CD8-positive, alpha-beta memory T cell (primary cell): Measurements from ENCODE around the gene SYNGR1. TPM values are rescaled to one million over a fixed set of nuclear protein-coding genes. Genes with fewer than 3 reads are reported as not detected.

Source experiments
- CTCF ChIA-PET: fragments of 350-600 bp; sonication (Branson Sonifier 250); formaldehyde crosslinking; loops from one replicate; lab custom pipeline; 2021; ENCODE audit warnings: antibody characterized with exemption; lab: Charles Lee
- POLR2A ChIA-PET: fragments of 350-600 bp; sonication (Branson Sonifier 250); formaldehyde crosslinking; loops from one replicate; lab custom pipeline; 2021; ENCODE audit warnings: antibody characterized with exemption; lab: Charles Lee
- DNase-seq, 5 donors: peaks; one replicate each; pipeline versions ENCODE4 v3.0.0 to v3.0.0-alpha.2; 2020 to 2022; ENCODE audit warnings: mixed read lengths in 1 of 5
- H3K27ac ChIP-seq: one replicate; pipeline ENCODE4 v1.7.0; 2013; ENCODE audit warnings: low read depth, mild to moderate bottlenecking, low read length, moderate library complexity
- H3K27me3 ChIP-seq: 2 replicates; pipeline ENCODE4 v1.7.0; 2013; ENCODE audit warnings: low read length, mild to moderate bottlenecking; ENCODE audit not compliant: insufficient read depth, poor library complexity, severe bottlenecking
- H3K36me3 ChIP-seq: 2 replicates; pipeline ENCODE4 v1.7.0; 2013; ENCODE audit warnings: mild to moderate bottlenecking, low read length, moderate library complexity; ENCODE audit not compliant: insufficient read depth
- H3K4me1 ChIP-seq: 2 replicates; pipeline ENCODE4 v1.7.0; 2013; ENCODE audit warnings: mild to moderate bottlenecking, low read length, moderate library complexity; ENCODE audit not compliant: insufficient read depth
- H3K4me3 ChIP-seq: 2 replicates; pipeline ENCODE4 v1.7.0; 2013; ENCODE audit warnings: mild to moderate bottlenecking, low read length
- H3K9me3 ChIP-seq: 2 replicates; pipeline ENCODE4 v1.7.0; 2013; ENCODE audit warnings: mild to moderate bottlenecking, low read length
- H3K27ac Mint-ChIP-seq, 8 donors: one replicate each; pipeline ENCODE4 v1.8.0; 2020 to 2021; ENCODE audit warnings: mixed read lengths in 8 of 8, mild to moderate bottlenecking in 6 of 8, inconsistent platforms in 3 of 8, moderate library complexity in 3 of 8
- H3K27me3 Mint-ChIP-seq, 2 donors: one replicate each; pipeline ENCODE4 v1.8.0; 2020 to 2021; ENCODE audit warnings: mixed read lengths in 2 of 2, mild to moderate bottlenecking in 1 of 2, moderate library complexity in 1 of 2
- H3K36me3 Mint-ChIP-seq, 3 donors: one replicate each; pipeline ENCODE4 v1.8.0; 2020 to 2021; ENCODE audit warnings: mixed read lengths in 3 of 3, inconsistent platforms in 1 of 3, mild to moderate bottlenecking in 1 of 3
- H3K4me1 Mint-ChIP-seq, 3 donors: one replicate each; pipeline ENCODE4 v1.8.0; 2020 to 2021; ENCODE audit warnings: mixed read lengths in 3 of 3, inconsistent platforms in 1 of 3, mild to moderate bottlenecking in 1 of 3
- H3K4me3 Mint-ChIP-seq, 7 donors: one replicate each; pipeline ENCODE4 v1.8.0; 2020 to 2021; ENCODE audit warnings: mixed read lengths in 7 of 7, mild to moderate bottlenecking in 6 of 7, moderate library complexity in 4 of 7, inconsistent platforms in 2 of 7
- H3K9me3 Mint-ChIP-seq, 5 donors: one replicate each; pipeline ENCODE4 v1.8.0; 2020 to 2022; ENCODE audit warnings: mixed read lengths in 5 of 5, mild to moderate bottlenecking in 3 of 5, moderate library complexity in 2 of 5, inconsistent platforms in 1 of 5
- polyA plus RNA-seq: library from polyadenylated mRNA; unstranded; fragments of 300-500 nt; fragmentation: Illumina TruSeq; gene quantifications from one replicate; pipeline ENCODE4 v1.2.3, GENCODE V29; 2021
- total RNA-seq, 2 experiments: library from RNA; stranded (reverse); gene quantifications; one replicate each; pipeline ENCODE4 v1.2.3, GENCODE V29; 2021

The SYNGR1 gene, protein sequence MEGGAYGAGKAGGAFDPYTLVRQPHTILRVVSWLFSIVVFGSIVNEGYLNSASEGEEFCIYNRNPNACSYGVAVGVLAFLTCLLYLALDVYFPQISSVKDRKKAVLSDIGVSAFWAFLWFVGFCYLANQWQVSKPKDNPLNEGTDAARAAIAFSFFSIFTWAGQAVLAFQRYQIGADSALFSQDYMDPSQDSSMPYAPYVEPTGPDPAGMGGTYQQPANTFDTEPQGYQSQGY
- 1 to 10 TPM; 2.4 to 2.9 TPM for total RNA-seq
- polyA plus RNA-seq, result 10.1 TPM

DNA sequence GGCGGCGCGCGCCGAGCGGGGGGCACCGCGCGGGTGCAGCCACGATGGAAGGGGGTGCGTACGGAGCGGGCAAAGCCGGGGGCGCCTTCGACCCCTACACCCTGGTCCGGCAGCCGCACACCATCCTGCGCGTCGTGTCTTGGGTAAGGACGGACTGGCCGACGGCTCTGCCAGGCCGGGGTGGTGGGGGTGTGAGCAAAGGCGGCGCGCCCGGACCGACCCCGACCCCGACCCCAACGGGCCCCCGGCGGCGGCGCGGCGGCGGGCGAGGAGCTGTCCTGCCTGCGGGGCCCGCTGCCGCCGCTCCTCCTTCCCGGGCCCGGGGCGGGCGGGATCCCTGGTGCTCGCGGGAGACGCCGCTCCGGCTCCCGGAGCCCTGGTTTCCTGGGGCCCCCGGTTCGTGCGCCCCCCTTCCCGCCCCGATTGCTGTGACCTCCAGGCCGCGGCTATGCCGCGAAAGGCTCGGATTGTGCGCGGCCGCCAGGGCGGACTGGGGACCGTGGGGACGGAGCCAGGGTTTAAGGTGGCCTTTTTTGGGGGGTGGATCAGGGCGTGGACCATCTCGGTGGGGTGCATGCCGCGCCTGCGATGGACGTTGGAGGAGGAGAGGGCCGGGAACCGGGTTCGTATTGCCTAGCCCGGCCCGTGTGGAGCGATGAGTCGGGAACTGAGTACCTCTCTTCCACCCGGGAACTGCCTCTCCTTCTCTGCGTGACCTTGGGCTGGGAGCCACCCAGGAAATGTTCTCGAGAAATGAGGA, at the start of gene SYNGR1:
TSS of gene SYNGR1 (plus strand) at position 25 of the 760 bp plus-strand sequence. CDS start at position 45, 20 bp downstream.
- POLR2A ChIA-PET, result interaction anchor here (0.9 kb wide), 1 partner anchor 30 kb away, joined by 3 read pairs; the partner anchor contains the start of gene RPL3
- H3K27me3 Mint-ChIP-seq, result peaks cover 20 to 30% of the 10 kb centered on the region in 2 donors
- peak within 1 kb of the TSS; percentile 42 for H3K4me3 ChIP-seq
- DNase-seq, result no peak
- no peaks in the 10 kb centered on the region for H3K36me3 ChIP-seq
- peaks cover 4 to 39% (median 15%) of the 10 kb centered on the region in 3 donors for H3K4me1 Mint-ChIP-seq
- H3K36me3 Mint-ChIP-seq, result peaks cover 0 to 2% (median 0%) of the 10 kb centered on the region in 3 donors
- peaks cover 6% of the 10 kb centered on the region for H3K4me1 ChIP-seq
- H3K27me3 ChIP-seq, result peaks cover 11% of the 10 kb centered on the region
- CTCF ChIA-PET, result interaction anchor here (1.0 kb wide), 1 partner anchor 49 kb away, joined by 3 read pairs; no protein-coding TSS in a partner anchor
- H3K4me3 Mint-ChIP-seq, result peak within 1 kb of the TSS; percentile 25 to 87 (median 82)
- H3K27ac ChIP-seq, result peak within 1 kb of the TSS; percentile 22
- no peaks in the 10 kb centered on the region for H3K9me3 Mint-ChIP-seq
- H3K9me3 ChIP-seq, result no peaks in the 10 kb centered on the region
- peak within 1 kb of the TSS in 5 of 8 donors; percentile 71 to 85 (median 77) for H3K27ac Mint-ChIP-seq

DNA sequence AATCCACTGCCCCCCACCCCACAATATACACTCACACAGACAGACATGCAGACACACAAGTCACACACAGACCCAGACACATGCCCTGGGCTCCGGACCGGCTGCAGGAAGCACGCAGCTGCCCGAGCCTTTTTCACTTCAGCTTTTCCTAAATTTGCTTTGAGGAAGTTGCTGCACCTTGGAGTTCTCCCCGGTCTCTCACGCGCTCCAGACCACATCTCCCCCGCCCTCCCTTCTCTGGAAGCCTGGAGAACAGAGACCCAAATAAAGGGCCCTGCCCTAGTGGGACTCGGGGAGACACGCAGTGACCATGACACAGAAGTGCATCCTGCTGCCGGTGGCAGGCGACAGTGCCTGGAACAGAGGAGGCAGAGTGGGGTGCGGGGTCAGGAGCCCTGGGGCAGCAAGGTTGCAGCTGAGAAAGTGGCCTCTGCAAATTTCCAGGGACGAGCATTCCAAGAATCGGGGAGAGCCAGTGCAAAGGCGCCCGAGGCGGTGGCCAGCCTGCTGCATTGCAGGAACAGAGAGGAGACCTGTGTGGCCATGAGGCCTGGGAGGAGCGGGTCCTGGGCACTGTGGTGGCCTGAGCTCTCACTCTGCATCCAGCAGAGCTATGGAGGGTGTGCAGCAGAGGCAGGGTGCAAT, 49.5 kb upstream of the SYNGR1 start:
- ChIA-PET POLR2A (no interaction called here), CTCF (interaction anchor here (1.5 to 8.1 kb wide), 3 partner anchors 12 to 128 kb away, joined by 3 to 113 read pairs (median 3); no protein-coding TSS in a partner anchor)
- no peaks in the 10 kb centered on the region for H3K9me3 ChIP-seq
- no peaks in the 10 kb centered on the region for H3K36me3 Mint-ChIP-seq
- peak overlapping the region; percentile 38 for H3K27ac ChIP-seq
- H3K27ac Mint-ChIP-seq, result no peak overlapping the region
- no peaks in the 10 kb centered on the region for H3K4me1 ChIP-seq
- no peaks in the 10 kb centered on the region for H3K9me3 Mint-ChIP-seq
- no peaks in the 10 kb centered on the region for H3K27me3 ChIP-seq
- no peak for DNase-seq
- no peaks in the 10 kb centered on the region for H3K36me3 ChIP-seq
- H3K4me3 Mint-ChIP-seq, result no peak overlapping the region
- H3K27me3 Mint-ChIP-seq, result peaks cover 17 to 34% of the 10 kb centered on the region in 2 donors
- peaks cover 9 to 13% (median 13%) of the 10 kb centered on the region in 3 donors for H3K4me1 Mint-ChIP-seq
- H3K4me3 ChIP-seq, result no peak overlapping the region

DNA sequence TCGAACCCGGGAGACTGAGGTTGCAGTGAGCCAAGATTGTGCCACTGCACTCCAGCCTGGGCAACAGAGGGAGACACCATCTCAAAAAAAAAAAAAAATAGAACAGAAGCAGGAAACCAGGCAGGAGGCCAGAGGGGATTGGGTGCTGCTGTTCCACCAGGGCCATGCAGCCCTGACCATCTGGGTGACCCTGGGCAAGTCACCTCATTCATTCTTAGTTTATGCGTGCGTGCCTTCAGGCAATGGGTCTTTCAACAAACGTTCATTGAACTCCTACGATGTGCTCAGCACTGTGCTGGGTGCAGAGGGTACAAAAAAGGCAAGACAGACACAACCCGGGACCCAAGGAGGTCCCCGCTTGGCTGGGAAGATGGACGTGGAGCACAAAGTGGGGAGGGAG, 48.7 kb upstream of the SYNGR1 start:
- H3K4me3 ChIP-seq, result no peak overlapping the region
- H3K27me3 ChIP-seq, result no peaks in the 10 kb centered on the region
- no peaks in the 10 kb centered on the region for H3K36me3 ChIP-seq
- peak overlapping the region in 1 of 8 donors; percentile 69 for H3K27ac Mint-ChIP-seq
- ChIA-PET CTCF (interaction anchor here (1.5 to 8.1 kb wide), 2 partner anchors 12 to 128 kb away, joined by 3 to 113 read pairs; no protein-coding TSS in a partner anchor), POLR2A (no interaction called here)
- DNase-seq, result no peak
- peaks cover 9 to 13% (median 13%) of the 10 kb centered on the region in 3 donors for H3K4me1 Mint-ChIP-seq
- no peaks in the 10 kb centered on the region for H3K36me3 Mint-ChIP-seq
- H3K4me1 ChIP-seq, result no peaks in the 10 kb centered on the region
- H3K9me3 ChIP-seq, result no peaks in the 10 kb centered on the region
- H3K4me3 Mint-ChIP-seq, result no peak overlapping the region
- H3K27ac ChIP-seq, result no peak overlapping the region
- no peaks in the 10 kb centered on the region for H3K9me3 Mint-ChIP-seq
- peaks cover 17 to 34% of the 10 kb centered on the region in 2 donors for H3K27me3 Mint-ChIP-seq

DNA sequence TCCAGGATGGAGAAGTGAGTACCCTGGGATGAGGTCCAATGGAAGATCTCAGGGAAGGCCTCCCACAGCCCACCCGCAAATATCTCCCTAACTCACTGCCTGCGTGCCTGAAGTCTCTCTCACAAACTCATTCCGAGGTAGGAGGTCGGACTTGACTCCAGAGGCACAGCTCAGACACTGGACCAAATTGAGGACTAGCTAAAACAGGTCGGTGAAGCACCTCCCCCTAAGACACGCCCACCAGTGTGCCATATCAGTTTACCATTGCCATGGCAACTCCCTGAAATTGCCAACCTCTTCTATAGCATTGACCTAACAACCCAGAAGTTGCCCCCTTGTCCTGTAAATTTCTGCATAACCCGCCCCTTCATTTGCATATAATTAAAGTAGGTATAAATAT, 47.9 kb upstream of the SYNGR1 start:
- Histone ChIP-seq H3K27me3 (no peaks in the 10 kb centered on the region), H3K4me1 (no peaks in the 10 kb centered on the region), H3K36me3 (no peaks in the 10 kb centered on the region), H3K4me3 (no peak overlapping the region), H3K9me3 (no peaks in the 10 kb centered on the region), H3K27ac (no peak overlapping the region)
- peak overlapping the region in 1 of 8 donors; percentile 89 for H3K27ac Mint-ChIP-seq
- H3K4me1 Mint-ChIP-seq, result peaks cover 9 to 17% (median 17%) of the 10 kb centered on the region in 3 donors
- no peak for DNase-seq
- no peaks in the 10 kb centered on the region for H3K9me3 Mint-ChIP-seq
- CTCF ChIA-PET, result interaction anchor here (1.1 to 8.1 kb wide), 3 partner anchors 9 to 129 kb away, joined by 4 to 113 read pairs (median 4); no protein-coding TSS in a partner anchor
- no peaks in the 10 kb centered on the region for H3K36me3 Mint-ChIP-seq
- POLR2A ChIA-PET, result no interaction called here
- peaks cover 14 to 28% of the 10 kb centered on the region in 2 donors for H3K27me3 Mint-ChIP-seq
- no peak overlapping the region for H3K4me3 Mint-ChIP-seq

DNA sequence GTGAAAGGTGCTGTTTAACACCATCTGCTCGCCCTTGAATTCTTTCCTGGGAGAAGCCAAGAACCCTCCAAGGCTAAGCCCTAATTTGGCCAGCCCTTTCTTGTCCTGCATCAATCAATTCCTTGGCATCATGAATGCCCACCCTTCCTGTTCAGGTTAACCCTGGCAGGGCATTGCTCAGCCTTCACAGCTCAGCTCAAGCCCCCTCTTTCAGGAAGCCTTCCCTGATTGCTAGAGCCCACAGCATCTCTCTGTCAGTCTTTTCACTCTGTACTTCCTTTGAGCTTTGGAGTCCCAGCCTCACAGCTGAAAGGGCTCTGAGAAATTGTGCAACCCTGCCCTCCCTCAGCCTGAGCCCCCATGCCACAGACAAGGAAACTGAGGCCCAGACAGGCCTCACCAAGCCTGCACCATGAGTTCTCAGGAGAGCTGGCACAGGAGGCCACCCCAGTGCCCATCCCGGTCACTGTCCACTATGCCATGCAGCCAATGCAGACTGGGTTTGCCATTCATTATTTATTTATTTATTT, 47.3 kb upstream of the SYNGR1 start:
- no peak for DNase-seq
- Histone ChIP-seq H3K4me1 (no peaks in the 10 kb centered on the region), H3K27ac (no peak overlapping the region), H3K4me3 (no peak overlapping the region), H3K36me3 (no peaks in the 10 kb centered on the region), H3K9me3 (no peaks in the 10 kb centered on the region), H3K27me3 (no peaks in the 10 kb centered on the region)
- no peaks in the 10 kb centered on the region for H3K36me3 Mint-ChIP-seq
- H3K27ac Mint-ChIP-seq, result no peak overlapping the region
- peaks cover 9 to 17% (median 17%) of the 10 kb centered on the region in 3 donors for H3K4me1 Mint-ChIP-seq
- H3K4me3 Mint-ChIP-seq, result no peak overlapping the region
- POLR2A ChIA-PET, result no interaction called here
- peaks cover 13 to 28% of the 10 kb centered on the region in 2 donors for H3K27me3 Mint-ChIP-seq
- CTCF ChIA-PET, result interaction anchor here (1.1 to 8.1 kb wide), 3 partner anchors 8 to 130 kb away, joined by 4 to 113 read pairs (median 4); no protein-coding TSS in a partner anchor
- no peaks in the 10 kb centered on the region for H3K9me3 Mint-ChIP-seq

DNA sequence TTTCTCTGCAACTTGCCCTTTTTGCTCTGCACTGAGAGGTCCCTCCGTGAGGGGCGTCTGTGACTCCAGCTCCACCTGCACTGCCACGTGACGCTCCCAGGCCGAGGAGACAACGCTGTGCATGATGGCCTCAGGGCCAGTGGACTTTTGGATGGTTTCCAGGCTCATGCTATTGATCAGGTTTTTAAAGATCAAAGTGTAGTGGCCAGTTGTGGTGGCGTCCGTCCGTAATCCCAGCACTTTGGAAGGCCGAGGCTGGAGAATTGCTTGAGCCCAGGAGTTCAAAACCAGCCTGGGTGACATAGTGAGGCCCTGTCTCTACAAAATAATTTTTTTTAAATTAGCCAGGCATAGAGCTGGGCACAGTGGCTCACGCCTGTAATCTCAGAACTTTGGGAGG, 46.4 kb upstream of the SYNGR1 start:
- H3K4me3 Mint-ChIP-seq, result no peak overlapping the region
- H3K9me3 Mint-ChIP-seq, result no peaks in the 10 kb centered on the region
- Histone ChIP-seq H3K9me3 (no peaks in the 10 kb centered on the region), H3K36me3 (no peaks in the 10 kb centered on the region), H3K27ac (no peak overlapping the region), H3K4me3 (no peak overlapping the region), H3K4me1 (no peaks in the 10 kb centered on the region), H3K27me3 (no peaks in the 10 kb centered on the region)
- H3K4me1 Mint-ChIP-seq, result peaks cover 10 to 19% (median 12%) of the 10 kb centered on the region in 3 donors
- POLR2A ChIA-PET, result no interaction called here
- CTCF ChIA-PET, result interaction anchor here (1.2 to 8.1 kb wide), 4 partner anchors 7 to 131 kb away, joined by 3 to 113 read pairs (median 4); no protein-coding TSS in a partner anchor
- H3K27me3 Mint-ChIP-seq, result peaks cover 13 to 22% of the 10 kb centered on the region in 2 donors
- no peak overlapping the region for H3K27ac Mint-ChIP-seq
- DNase-seq, result no peak
- H3K36me3 Mint-ChIP-seq, result no peaks in the 10 kb centered on the region

DNA sequence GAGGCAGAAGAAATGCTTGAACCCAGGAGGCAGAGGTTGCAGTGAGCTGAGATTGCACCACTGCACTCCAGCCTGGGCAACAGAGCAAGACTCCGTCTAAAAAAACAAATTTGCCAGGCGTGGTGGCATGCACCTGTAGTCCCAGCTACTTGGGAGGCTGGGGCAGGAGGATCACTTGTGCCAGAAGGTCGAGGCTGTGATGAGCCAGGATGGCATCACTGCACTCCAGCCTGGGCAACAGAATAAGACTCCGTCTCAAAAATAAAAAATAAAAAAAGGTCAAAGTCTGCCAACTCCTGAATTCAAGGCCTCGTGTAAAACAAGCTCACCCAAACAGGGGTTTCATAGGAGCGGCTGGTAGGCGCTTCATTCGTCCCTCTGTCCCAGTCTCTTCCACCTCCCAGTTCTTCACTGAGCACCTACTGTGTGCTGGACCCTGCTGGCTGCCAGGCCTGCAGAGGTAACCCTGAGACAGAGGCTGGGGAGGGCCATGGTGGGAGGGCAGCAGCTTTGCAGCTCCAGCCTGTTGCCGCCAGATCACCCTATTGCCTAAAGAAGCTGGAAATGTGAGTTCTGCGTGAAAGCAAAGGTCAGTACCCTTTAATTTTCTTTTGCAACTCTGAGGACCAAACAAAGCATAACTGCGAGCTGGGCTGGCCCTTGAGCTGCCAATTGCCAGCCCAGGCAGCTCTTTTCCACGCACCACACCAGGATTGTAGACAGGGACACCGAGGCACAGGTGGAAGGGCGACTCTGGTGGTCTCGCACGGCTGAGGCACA, 45.7 kb upstream of the SYNGR1 start:
- Histone ChIP-seq H3K4me1 (no peaks in the 10 kb centered on the region), H3K36me3 (no peaks in the 10 kb centered on the region), H3K27me3 (no peaks in the 10 kb centered on the region), H3K27ac (no peak overlapping the region), H3K4me3 (no peak overlapping the region), H3K9me3 (no peaks in the 10 kb centered on the region)
- Mint-ChIP-seq H3K27ac (no peak overlapping the region), H3K4me1 (peaks cover 13 to 26% (median 17%) of the 10 kb centered on the region in 3 donors), H3K27me3 (peaks cover 13 to 21% of the 10 kb centered on the region in 2 donors), H3K4me3 (no peak overlapping the region), H3K36me3 (no peaks in the 10 kb centered on the region), H3K9me3 (no peaks in the 10 kb centered on the region)
- POLR2A ChIA-PET, result no interaction called here
- CTCF ChIA-PET, result interaction anchor here (1.2 to 8.1 kb wide), 4 partner anchors 11 to 131 kb away, joined by 3 to 113 read pairs (median 4); no protein-coding TSS in a partner anchor
- no peak for DNase-seq
